ENCODE data around the gene EXOSC5. TPM values are rescaled to one million over a fixed set of nuclear protein-coding genes. Genes with fewer than 3 reads are reported as not detected.
"Not testable (repeated sequence)": the region's sequence is repeated elsewhere in the genome, so short reads cannot be mapped to it uniquely, and the experiment has no call there.

Gene EXOSC5
- total RNA-seq, 1 donor from 2014 or later, result 37.6 TPM

- intact Hi-C loops (cut with micrococcal nuclease), result no loop called here
These were observed 11.1 kb upstream of the EXOSC5 start for GRCh38 chr19:41408256-41408655.

- intact Hi-C loops (cut with micrococcal nuclease), result no loop called here
These were observed 10.1 kb upstream of the EXOSC5 start for GRCh38 chr19:41407271-41407670.

DNA sequence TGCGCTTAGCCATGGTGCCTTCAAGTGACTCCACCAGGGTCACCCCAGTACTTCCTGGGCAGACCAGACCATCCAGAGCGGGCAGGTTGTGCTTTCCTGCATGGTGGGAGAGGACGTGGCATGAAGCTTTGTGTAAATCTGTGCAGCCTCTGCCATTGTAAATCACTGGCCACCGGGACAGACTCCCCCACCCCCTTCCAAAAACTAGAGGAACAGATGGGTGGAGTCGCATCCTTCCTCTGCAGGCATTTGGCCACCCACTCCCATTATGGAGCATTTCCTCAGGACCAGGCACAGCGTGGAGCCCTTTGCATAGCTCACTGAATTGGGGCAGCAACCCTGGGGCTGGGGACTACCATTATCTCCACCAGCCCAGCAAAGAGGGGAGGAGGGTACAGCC is 8.6 kb upstream of the EXOSC5 start:
- intact Hi-C loops (cut with micrococcal nuclease), result no loop called here

DNA sequence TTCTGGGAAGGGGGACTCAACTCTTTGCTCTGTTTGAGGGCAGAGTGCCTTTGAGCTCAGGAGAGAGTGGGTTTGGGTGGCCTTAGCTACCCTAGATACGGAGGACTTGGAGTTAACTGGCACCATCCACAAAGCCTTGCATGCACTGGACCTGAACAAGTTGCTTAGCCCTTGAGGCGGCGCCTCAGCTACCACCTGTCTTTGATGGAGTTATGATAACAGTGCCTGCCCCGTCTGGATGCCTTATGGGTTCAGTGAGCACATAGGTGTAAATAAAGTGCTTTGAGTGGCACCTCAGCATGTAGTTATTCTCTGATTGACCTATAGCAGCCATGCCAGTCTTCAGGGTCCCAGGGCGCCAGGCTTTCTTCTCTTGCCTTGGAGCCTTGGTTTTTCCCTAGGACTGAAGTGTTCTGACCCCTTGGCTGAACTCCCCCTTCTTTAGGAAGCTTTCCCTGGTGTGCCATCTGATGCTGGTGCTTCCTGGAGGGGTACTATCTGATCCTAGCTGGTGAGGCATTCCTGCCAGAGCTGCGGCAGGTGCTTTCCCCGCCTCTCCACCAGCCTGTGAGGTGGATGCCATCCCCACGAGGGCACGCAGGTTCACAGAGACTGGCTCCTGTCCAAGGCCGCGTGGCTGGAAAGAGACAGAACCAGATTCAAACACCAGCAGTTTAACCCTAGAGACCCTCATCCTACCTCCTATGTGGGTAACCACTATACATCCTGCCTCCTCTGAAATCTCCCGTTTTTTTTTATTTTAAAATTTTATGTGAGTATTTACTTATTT is 6.2 kb upstream of the EXOSC5 start:
- intact Hi-C loops (cut with micrococcal nuclease), result no loop called here

DNA sequence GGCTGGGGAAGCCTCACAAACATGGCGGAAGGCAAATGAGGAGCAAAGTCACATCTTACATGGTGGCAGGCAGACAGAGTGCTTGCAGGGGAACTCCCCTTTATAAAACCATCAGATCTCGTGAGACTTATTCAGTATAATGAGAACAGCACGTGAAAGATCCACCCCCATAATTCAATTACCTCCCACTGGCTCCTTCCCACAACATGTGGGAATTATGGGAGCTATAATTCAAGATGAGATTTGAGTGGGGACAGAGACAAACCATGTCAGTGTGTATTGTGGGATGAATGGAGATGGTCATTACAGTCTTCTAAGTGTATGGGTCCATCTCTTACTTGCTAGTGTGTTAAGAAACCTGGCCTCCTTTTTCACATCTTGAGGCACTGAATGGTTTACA is 4.9 kb upstream of the EXOSC5 start:
- intact Hi-C loops (cut with micrococcal nuclease), result no loop called here

DNA sequence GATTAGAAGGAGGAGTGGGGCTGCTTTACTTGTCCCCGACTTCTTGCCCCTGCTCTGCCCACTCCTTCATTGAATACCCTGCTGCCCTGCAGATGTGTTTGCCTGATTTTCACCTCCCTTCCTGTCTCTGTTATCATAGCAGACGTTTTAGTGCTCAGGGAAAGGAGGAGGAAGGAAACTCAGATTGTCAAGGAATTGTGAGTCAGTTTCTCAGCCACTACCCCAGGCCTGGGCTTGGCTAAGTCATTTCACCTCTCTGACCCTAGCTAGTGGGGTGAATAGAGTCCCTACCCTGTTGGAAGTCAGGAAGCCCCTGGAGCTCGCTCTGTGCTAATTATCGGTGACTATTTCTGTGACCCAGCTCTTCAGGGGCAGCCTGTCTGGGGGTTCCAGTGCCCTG is 4.3 kb upstream of the EXOSC5 start:
- intact Hi-C loops (cut with micrococcal nuclease), result no loop called here

GRCh38 chr19:41399525-41399924 is 2.4 kb upstream of the EXOSC5 start:
- intact Hi-C loops (cut with micrococcal nuclease), result loop anchor here (5.0 kb wide), 2 partner anchors 647 to 827 kb away; partner anchors contain the start of genes ACTMAP and SNRPA

DNA sequence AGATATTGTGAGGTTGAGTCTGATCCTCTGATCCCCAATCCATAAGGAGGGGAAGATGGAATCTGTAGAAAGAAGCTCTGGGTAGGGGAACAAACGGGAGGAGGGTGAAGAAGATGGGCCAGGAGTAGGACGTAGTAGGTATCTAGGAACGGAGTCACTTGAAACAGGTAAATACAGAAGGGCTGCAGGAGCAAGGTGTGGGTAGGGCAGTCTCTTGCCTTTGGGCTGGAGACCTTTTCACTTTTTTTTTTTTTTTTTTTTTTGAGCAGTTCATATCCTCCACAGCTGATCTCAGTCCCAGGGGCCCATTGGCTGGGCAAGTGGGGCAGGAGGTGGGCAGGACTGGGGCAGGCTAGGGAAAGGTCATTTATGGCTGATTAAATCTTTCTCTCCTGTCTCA is 1.9 kb upstream of the EXOSC5 start:
- intact Hi-C loops (cut with micrococcal nuclease), result loop anchor here (5.0 kb wide), 2 partner anchors 647 to 827 kb away; partner anchors contain the start of genes ACTMAP and SNRPA

DNA sequence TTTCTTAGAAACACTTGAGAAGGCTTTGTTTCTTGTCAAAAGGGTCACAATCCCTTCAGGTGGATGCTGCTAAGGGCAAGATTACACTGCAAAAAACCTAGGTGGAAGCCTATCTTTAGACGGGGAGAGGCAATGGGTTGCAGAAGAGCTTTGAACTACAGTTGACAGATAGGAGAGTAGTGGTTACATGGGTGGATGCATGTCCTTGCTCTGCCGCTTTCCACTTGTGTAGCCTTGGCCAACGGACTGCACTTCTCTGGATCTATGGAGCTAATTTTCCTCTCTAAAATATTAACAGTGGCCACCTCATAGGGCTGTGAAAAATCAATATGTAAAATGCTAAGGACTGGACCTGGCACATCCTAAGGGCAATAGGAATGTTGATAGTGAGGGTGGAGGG is 1.4 kb upstream of the EXOSC5 start:
- intact Hi-C loops (cut with micrococcal nuclease), result loop anchor here (5.0 kb wide), 2 partner anchors 646 to 826 kb away; partner anchors contain the start of genes ACTMAP and SNRPA

- intact Hi-C loops (cut with micrococcal nuclease), result loop anchor here (5.0 kb wide), 2 partner anchors 646 to 826 kb away; partner anchors contain the start of genes ACTMAP and SNRPA
These were observed 875 bp upstream of the EXOSC5 start for GRCh38 chr19:41398050-41398418.

GRCh38 chr19:41395355-41395754 is 1.8 kb downstream of the EXOSC5 start:
- intact Hi-C loops (cut with micrococcal nuclease), result loop anchor here (5.0 kb wide), 2 partner anchors 643 to 823 kb away; partner anchors contain the start of genes ACTMAP and SNRPA

- intact Hi-C loops (cut with micrococcal nuclease), result no loop called here
These were observed 4.4 kb downstream of the EXOSC5 start for GRCh38 chr19:41392775-41393174.

GRCh38 chr19:41391618-41392017 is 5.5 kb downstream of the EXOSC5 start:
- intact Hi-C loops (cut with micrococcal nuclease), result no loop called here

DNA sequence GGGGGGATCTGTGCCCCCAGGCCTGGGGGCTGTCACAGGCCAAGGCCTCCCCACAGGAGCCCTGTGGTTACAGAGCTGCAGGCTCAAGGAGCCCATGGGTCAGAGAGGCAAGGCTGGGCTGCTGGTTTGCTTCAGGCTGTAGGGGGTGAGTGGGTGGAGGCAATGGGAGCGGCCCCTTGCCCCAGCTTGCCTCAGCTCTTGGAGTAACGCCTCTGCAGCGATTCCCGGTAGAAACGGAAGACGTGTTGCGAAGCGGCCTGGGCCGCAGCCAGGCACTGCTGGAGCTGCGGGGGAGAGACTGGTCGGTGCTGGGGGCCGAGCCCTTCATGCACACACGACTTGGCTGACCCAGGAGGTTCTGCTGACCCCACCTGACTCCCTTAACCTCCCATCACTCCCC is 10.7 kb downstream of the EXOSC5 start:
- intact Hi-C loops (cut with micrococcal nuclease), result no loop called here

DNA sequence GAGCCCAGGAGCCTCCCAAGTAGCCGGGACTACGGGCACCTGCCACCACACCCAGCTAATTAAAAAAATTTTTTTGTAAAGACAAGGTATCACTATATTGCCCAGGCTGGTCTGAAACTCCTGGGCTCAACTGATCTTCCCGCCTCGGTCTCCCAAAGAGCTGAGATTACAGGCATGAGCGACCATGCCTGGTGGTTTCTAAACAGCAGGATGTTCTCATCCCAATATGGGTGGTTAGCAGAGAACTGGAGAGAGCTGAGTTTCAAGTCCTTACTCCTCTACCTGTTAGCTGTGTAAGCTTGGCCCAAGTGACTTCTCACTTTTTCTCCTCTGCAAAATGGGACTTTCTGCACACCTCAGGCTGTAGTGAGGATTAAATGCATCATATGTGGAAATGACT is 12.8 kb downstream of the EXOSC5 start:
- intact Hi-C loops (cut with micrococcal nuclease), result no loop called here

DNA sequence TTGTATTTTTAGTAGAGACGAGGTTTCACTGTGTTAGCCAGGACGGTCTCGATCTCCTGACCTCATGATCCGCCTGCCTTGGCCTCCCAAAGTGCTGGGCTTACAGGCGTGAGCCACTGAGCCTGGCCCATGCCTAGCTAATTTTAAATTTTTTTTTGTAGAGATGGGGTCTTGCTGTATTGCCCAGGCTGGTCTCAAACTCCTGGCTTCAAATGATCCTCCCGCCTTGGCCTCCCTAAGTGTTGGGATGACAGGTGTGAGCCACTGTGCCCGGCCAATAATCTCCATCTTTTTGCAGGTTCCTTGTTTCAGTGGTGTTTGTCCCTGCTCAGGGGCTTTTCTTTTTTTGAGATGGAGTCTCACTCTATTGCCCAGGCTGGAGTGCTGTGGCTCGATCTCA is 15.6 kb downstream of the EXOSC5 start:
- intact Hi-C loops (cut with micrococcal nuclease), result not testable (repeated sequence)

DNA sequence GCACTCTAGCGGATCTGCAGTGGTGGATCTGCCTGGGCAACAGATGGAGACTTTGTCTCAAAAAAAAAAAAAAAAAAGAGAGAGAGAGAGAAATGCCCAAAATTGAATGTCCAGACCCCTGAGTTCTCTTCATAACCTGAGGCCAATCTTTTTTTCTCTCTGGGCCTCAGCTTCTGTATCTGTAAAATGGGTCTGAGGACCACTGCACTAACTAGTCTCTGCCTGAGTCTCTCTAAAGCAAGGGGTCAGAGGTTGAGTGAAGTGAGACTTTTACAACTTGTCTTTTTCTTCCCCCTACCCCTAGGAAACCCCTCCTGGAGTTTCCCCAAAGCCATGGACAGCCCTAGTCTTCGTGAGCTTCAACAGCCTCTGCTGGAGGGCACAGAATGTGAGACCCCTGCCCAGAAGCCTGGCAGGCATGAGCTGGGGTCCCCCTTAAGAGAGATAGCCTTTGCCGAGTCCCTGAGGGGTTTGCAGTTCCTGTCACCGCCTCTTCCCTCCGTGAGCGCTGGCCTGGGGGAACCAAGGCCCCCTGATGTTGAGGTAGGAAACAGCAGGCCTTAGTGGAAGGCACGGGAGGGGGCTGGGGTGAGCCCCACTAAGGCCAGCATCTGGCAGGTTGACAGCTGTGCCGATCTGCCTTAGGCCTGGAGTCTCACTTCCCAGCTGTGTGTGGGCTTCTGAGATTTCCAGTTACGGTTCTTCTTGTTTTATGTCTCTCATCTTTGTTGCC is 19.0 kb downstream of the EXOSC5 start:
- intact Hi-C loops (cut with micrococcal nuclease), result no loop called here

GRCh38 chr19:41376998-41377365 is 20.2 kb downstream of the EXOSC5 start:
- intact Hi-C loops (cut with micrococcal nuclease), result no loop called here

- intact Hi-C loops (cut with micrococcal nuclease), result no loop called here
These were observed 20.7 kb downstream of the EXOSC5 start, which contains the start of gene TMEM91 for GRCh38 chr19:41376241-41376997. TSS of gene TMEM91 (plus strand) at chr19:41376533. CDS start at chr19:41378310, 1,777 bp downstream.

DNA sequence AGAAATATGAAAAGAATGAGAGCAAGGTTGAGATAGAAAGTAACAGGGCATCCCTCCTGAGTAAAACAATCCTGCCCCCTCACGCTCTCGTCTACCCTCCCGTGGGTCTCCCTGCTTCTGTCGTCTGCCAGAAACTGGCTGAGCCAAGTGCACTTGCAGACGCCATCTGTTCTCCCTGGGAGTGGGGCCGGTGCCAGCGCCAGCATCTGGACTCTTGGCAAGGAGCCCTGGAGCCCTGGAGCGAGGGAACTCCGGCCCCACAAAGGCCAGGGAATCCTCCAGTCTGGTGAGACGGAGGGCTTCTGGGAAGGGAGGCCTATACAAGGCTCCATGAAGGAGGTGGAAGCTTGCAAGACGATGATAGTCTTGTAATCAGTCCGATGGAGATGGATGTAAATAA is 23.2 kb downstream of the EXOSC5 start:
- intact Hi-C loops (cut with micrococcal nuclease), result no loop called here

- intact Hi-C loops (cut with micrococcal nuclease), result no loop called here
These were observed 24.7 kb downstream of the EXOSC5 start for GRCh38 chr19:41372501-41372900.

DNA sequence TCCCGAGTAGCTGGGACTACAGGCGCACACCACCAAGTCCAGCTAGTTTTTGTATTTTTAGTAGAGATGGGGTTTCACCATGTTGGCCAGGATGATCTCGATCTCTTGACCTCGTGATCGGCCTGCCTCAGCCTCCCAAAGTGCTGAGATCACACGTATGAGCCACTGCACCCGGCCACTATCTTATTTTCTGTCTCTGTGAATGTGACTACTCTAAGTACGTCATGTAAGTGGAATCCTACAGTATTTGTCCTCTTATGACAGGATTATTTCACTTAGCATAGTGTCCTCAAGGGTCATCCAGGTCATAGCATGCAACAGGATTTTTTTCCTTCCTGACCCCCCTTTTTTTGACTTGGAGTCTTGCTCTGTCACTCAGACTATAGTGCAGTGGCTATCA is 25.6 kb downstream of the EXOSC5 start:
- intact Hi-C loops (cut with micrococcal nuclease), result no loop called here
